HUES6 (cell line): ENCODE results near the gene NDUFA8.

Experiments used
- H3K27ac ChIP-seq: 2 replicates; pipeline ENCODE4 v1.7.0; 2013; ENCODE audit warnings: low read depth, mild to moderate bottlenecking, low read length, inconsistent platforms
- H3K27me3 ChIP-seq: 2 replicates; pipeline ENCODE4 v1.6.1; 2013; ENCODE audit warnings: low read length; ENCODE audit not compliant: control insufficient read depth, insufficient read depth
- H3K36me3 ChIP-seq: 2 replicates; pipeline ENCODE4 v1.6.1; 2013; ENCODE audit warnings: low read length; ENCODE audit not compliant: control insufficient read depth, insufficient read depth
- H3K4me1 ChIP-seq: 2 replicates; pipeline ENCODE4 v1.6.1; 2013; ENCODE audit warnings: low read length; ENCODE audit not compliant: control insufficient read depth, insufficient read depth
- H3K4me3 ChIP-seq: 2 replicates; pipeline ENCODE4 v1.5.1; 2013; ENCODE audit warnings: low read depth, low read length
- H3K9ac ChIP-seq: one replicate; pipeline ENCODE4 v1.6.1; 2013; ENCODE audit warnings: mild to moderate bottlenecking, low read length
- H3K9me3 ChIP-seq: 2 replicates; pipeline ENCODE4 v1.6.1; 2013; ENCODE audit warnings: low read depth, low read length; ENCODE audit not compliant: control insufficient read depth, insufficient read depth

The NDUFA8 gene

GRCh38 chr9:122159026-122159924 is at the start of gene NDUFA8, which contains the start of gene MORN5:
Gene NDUFA8 (minus strand): TSS chr9:122159779. CDS start chr9:122159677, 102 bp downstream.
Gene MORN5 (plus strand): TSS chr9:122159908. CDS start chr9:122159973, 65 bp downstream.
- 0 out of 2 replicates have a peak, but pooled peaks cover 2% of the 10 kb centered on the region for H3K27me3 ChIP-seq
- peak within 1 kb of the TSS; percentile 85 for H3K4me3 ChIP-seq
- peaks cover 7% of the 10 kb centered on the region; the same call in 1 of the 2 replicates for H3K9me3 ChIP-seq
- H3K9ac ChIP-seq, result peak within 1 kb of the TSS; percentile 85
- no peaks in the 10 kb centered on the region for H3K36me3 ChIP-seq
- peak within 1 kb of the TSS; percentile 26; the same call in 1 of the 2 replicates for H3K27ac ChIP-seq
- no peaks in the 10 kb centered on the region; the same call in 1 of the 2 replicates for H3K4me1 ChIP-seq

GRCh38 chr9:122207096-122207495 is 47.5 kb upstream of the NDUFA8 start:
- Histone ChIP-seq H3K9ac (no peak overlapping the region), H3K9me3 (no peaks in the 10 kb centered on the region), H3K4me3 (no peak overlapping the region), H3K4me1 (peaks cover 14% of the 10 kb centered on the region), H3K36me3 (no peaks in the 10 kb centered on the region), H3K27ac (no peak overlapping the region), H3K27me3 (peaks cover 25% of the 10 kb centered on the region)

- Histone ChIP-seq H3K27ac (no peak overlapping the region), H3K4me3 (no peak overlapping the region), H3K4me1 (peaks cover 14% of the 10 kb centered on the region), H3K27me3 (peaks cover 18% of the 10 kb centered on the region), H3K36me3 (no peaks in the 10 kb centered on the region), H3K9ac (no peak overlapping the region), H3K9me3 (no peaks in the 10 kb centered on the region)
Observed at GRCh38 chr9:122206118-122207046, 46.8 kb upstream of the NDUFA8 start.

DNA sequence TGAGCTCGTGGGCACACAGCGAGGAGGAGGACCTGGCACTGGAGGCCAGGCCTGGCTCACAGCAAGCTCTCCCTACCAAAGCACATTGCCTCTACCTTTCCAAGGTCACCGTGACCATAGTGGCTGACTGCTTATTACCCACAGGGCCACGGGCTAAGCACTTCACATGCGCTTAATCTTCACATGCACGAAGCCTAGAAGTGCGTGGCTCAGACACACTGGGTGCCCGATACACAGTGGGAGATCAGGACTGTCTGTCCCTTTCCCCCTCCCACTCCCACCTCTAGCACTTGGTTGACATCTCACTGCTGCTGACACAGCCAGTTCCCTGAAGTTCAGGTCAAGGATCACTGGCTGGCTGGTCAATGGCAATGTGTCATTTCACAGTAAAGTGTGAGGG is 45.6 kb upstream of the NDUFA8 start:
- no peaks in the 10 kb centered on the region for H3K36me3 ChIP-seq
- H3K9me3 ChIP-seq, result no peaks in the 10 kb centered on the region
- H3K27me3 ChIP-seq, result peaks cover 7% of the 10 kb centered on the region; the same call in 1 of the 2 replicates
- no peak overlapping the region for H3K27ac ChIP-seq
- H3K4me3 ChIP-seq, result no peak overlapping the region
- H3K9ac ChIP-seq, result no peak overlapping the region
- peaks cover 14% of the 10 kb centered on the region for H3K4me1 ChIP-seq

- peaks cover 14% of the 10 kb centered on the region for H3K4me1 ChIP-seq
- no peaks in the 10 kb centered on the region for H3K9me3 ChIP-seq
- H3K27me3 ChIP-seq, result peaks cover 6% of the 10 kb centered on the region; the same call in 1 of the 2 replicates
- H3K36me3 ChIP-seq, result no peaks in the 10 kb centered on the region
- no peak overlapping the region for H3K27ac ChIP-seq
- no peak overlapping the region for H3K9ac ChIP-seq
- H3K4me3 ChIP-seq, result no peak overlapping the region
Observed at GRCh38 chr9:122204491-122204890, 44.9 kb upstream of the NDUFA8 start.

DNA sequence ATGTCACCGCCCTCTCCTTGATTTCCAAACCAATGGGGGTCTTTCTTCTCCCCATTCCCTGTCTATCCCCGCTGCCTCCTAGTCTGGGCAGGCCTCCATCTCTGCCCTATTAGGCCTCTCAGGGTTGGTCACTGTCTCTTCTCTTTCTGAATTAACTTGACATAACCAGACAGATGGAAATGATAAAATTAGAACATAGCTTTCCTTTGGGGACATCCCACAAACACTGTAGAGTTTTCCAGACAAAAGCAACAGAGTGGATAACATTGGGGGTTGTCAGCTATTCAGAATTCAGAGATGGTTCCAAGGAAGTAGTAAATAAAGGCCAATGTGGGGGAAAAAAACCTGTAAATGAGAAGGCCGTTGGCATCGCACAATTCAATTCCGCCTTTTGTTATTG is 44.5 kb upstream of the NDUFA8 start:
- peaks cover 14% of the 10 kb centered on the region for H3K4me1 ChIP-seq
- no peak overlapping the region for H3K27ac ChIP-seq
- no peak overlapping the region for H3K9ac ChIP-seq
- H3K27me3 ChIP-seq, result peaks cover 6% of the 10 kb centered on the region; the same call in 1 of the 2 replicates
- H3K4me3 ChIP-seq, result no peak overlapping the region
- no peaks in the 10 kb centered on the region for H3K36me3 ChIP-seq
- H3K9me3 ChIP-seq, result no peaks in the 10 kb centered on the region

GRCh38 chr9:122202111-122202510 is 42.5 kb upstream of the NDUFA8 start:
- H3K9me3 ChIP-seq, result no peaks in the 10 kb centered on the region
- peaks cover 6% of the 10 kb centered on the region; the same call in 1 of the 2 replicates for H3K27me3 ChIP-seq
- H3K36me3 ChIP-seq, result no peaks in the 10 kb centered on the region
- H3K4me1 ChIP-seq, result peaks cover 20% of the 10 kb centered on the region
- no peak overlapping the region for H3K27ac ChIP-seq
- no peak overlapping the region for H3K4me3 ChIP-seq
- no peak overlapping the region for H3K9ac ChIP-seq

DNA sequence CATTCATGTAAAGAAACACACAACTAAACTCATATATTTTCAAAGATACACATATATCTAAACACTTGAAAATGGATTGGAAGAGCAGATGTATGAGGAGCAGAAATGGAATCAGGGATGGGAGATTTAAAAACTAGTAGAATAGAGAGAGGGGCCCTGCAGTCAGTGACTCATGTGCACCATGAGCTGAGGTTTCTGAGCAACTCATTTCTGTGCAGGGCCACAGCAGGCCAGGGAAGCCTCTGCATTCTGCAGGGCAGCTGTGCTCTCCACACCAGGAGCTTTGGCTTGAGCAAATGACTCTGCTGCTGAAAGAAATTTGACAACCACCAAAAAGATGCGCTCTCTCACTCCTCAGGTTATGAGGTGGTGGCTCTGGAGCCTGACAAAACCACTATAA is 42.1 kb upstream of the NDUFA8 start:
- Histone ChIP-seq H3K27ac (no peak overlapping the region), H3K9ac (no peak overlapping the region), H3K36me3 (no peaks in the 10 kb centered on the region), H3K27me3 (peaks cover 2% of the 10 kb centered on the region; the same call in 1 of the 2 replicates), H3K4me1 (peaks cover 20% of the 10 kb centered on the region), H3K9me3 (no peaks in the 10 kb centered on the region), H3K4me3 (no peak overlapping the region)

DNA sequence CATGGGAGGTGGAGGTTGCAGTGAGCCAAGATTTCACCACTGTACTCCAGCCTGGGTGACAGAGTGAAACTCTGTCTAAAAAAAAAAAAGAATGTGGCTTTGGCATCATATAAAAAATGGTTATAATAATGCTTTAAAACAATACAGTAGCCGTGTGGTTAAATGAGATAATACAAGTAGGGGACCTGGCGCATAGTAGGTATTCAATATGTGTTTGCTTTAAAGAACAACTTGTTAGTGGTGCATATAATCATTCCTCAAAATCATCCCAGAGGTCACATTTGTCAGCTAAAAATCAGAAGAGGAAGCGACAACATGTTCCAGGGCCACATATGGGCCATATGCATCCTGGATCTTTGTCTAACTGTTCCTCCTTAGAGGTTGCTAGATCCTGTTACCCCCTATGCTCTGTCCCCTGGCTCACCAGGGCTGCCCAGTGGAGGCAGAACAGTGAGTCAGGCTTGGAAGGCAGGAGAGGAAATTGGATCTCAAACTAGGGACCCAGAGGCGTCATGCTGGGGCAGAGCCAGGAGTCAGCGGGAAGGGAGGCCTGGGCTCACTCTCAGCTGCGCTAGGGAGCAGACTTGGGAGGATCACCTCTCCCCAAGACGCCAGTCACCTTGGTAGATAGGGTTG is 41.5 kb upstream of the NDUFA8 start:
- Histone ChIP-seq H3K9me3 (no peaks in the 10 kb centered on the region), H3K27ac (no peak overlapping the region), H3K9ac (no peak overlapping the region), H3K36me3 (no peaks in the 10 kb centered on the region), H3K4me3 (no peak overlapping the region), H3K4me1 (peaks cover 20% of the 10 kb centered on the region), H3K27me3 (no peaks in the 10 kb centered on the region)

- Histone ChIP-seq H3K4me1 (peaks cover 9% of the 10 kb centered on the region), H3K9me3 (no peaks in the 10 kb centered on the region), H3K9ac (no peak overlapping the region), H3K36me3 (no peaks in the 10 kb centered on the region), H3K27ac (no peak overlapping the region), H3K27me3 (no peaks in the 10 kb centered on the region), H3K4me3 (no peak overlapping the region)
Observed at GRCh38 chr9:122197882-122198281, 38.3 kb upstream of the NDUFA8 start.
